ENCODE results near the gene NDUFB7.

The NDUFB7 gene

DNA sequence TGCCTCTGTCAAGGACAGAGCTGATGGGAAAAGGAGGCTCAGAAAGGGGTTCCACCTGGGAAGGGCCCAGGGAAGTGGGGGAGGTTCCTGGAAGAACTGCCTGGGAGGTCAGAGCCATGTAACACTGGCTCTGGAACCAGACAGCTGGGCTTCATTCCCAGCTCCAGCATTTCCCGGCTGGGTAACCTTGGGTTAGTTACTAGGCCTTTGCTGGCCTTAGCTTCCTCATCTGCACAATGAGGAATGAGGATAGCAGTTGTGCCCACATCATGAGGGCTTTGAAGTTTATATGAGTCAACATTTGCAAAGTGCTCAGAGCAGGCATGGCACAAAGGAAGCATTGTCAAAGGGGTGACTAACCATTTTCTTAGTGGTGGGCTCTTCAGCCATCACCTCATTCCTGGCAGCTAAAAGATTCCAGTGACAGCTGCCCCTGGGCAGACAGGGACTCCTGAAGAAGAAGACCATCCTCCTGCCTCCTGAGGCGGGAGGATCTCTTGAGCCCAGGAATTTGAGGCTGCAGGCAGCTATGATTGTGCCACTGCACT lies 51.9 kb downstream of the NDUFB7 start:
- peak; percentile 66 to 87 (median 75) for DNase-seq

DNA sequence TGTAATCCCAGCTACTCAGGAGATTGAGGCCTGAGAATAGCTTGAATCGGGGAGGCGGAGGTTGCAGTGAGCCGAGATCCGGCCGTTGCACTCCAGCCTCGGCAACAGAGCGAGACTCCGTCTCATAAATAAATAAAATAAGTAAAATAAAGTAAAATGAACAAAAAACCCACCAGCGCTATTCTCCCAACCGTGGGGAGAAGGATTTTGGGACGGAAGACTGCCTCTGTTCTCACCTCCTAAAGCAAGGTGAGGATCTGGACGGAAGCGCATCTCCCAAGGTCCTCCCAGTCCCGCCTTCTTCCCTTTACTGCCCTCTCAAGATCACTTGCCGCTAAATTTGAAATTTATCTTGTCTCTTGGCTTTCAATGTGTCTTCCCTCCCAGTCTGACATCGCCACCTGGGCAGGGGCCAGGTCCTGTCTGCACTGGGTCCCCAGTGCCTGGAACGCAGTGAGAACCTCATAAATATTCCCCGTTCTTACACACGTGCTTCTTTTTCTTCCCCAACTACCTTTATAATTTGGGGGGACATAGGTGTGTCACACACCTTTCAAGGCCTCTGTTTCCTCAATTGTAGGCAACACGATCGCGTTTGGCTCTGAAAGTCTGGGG lies 52.5 kb downstream of the NDUFB7 start:
- no peak for DNase-seq

DNA sequence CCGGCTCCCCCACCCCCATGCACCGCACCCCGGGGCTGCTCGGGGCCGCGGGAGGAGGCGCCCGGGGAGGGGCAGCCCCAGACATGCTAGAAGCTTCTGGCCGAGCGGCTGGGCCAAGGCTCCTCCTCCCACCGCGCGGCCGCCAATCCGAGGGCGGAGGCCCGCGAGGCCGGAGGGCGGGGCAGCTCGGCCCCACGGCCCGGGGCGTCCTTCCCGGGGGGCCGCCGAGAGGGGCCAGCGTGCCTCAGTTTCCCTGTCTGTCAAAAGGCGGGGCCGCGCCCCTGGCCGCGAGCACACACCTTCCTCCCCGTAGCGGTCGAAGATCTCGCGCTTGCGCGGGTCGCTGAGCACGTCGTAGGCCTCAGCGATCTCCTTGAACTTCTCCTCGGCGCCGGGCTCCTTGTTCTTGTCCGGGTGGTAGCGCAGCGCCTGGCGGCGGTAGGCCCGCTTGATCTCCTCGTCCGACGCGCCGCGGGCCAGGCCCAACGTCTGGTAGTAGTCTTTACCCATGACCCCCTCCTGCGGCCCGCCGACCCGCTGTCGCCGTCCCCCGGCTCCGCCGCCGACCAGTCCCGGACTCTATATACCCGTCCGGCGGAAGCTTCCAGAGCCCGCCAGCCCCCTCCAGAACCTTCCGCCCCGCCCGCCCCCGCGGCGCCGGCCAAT lies 53.9 kb downstream of the NDUFB7 start, which contains the start of gene DNAJB1:
TSS of gene DNAJB1 (minus strand) at position 558 of the 666 bp plus-strand sequence. CDS start at position 510, 48 bp downstream.
- DNase-seq: peak; percentile 84 to 94 (median 90)

DNA sequence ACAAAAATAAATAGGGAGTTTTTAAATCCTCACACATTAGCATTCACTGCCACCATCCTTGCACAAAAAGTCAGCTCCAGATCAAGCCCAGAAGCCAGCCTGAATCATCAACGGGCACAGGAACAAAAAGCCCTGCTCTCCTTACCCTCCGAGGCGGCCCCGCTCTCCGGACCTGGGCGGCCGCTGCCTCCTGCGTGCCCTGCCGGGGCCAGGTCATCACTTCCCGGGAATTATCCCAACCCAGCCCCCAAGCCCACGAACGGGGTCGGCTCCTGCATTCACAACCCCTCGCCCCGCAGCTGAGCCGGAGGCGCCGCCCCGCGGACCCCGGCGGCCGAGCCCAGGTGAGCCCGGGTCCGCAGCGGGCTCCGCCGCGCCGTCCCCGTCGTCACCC lies 54.4 kb downstream of the NDUFB7 start:
- DNase-seq: peak in 1 of 4 experiments; percentile 47

DNA sequence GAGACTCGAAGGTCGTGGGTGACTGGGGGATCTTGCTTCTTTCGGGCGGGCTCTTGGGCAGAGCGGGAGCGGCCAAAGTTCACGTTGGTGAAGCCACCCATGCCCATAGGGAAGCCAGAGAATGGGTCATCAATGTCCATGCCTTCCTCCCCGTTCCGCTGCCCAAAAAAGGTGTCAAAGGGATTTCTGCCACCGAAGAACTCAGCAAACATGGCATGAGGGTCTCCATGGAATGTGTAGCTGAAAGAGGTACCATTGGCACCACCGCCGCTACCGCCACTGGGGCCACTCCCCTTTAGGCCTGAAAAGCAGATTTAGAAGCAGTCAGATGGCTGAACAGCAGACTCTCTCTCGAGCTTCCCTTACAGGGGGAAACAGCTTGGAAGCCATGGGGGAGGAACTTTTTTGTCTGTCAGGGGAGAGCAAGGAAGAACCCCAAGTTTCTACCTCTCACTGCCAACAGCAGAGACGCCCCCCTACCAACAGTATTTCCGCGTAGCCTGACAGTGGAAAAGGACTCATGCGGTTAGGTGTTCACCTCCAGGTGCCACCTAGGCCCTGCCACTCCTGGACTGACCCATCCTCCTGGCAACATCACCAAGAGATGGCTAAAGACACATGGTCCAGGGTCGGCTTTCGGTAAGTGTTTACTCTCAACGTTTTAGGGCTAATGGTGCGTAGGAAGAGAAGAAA lies 55.0 kb downstream of the NDUFB7 start:
- peak in 2 of 4 experiments; percentile 21 to 41 for DNase-seq
